Ureter (tissue), 1 donor: ENCODE results near the gene ALDH1L1. TPM values are rescaled to one million over a fixed set of nuclear protein-coding genes. Genes with fewer than 3 reads are reported as not detected.

ENCODE experiments used
- DNase-seq: peaks from one replicate; pipeline ENCODE4 v3.0.0-alpha.2; 2020; ENCODE audit warnings: low spot score
- total RNA-seq: library from RNA; stranded (reverse); gene quantifications from one replicate; pipeline ENCODE4 v1.2.4, GENCODE V29; 2023
- donor health status: DM: yes; HTN: yes; CAD: no.

The ALDH1L1 gene
- total RNA-seq, 1 donor from 2014 or later = 129 TPM

DNA sequence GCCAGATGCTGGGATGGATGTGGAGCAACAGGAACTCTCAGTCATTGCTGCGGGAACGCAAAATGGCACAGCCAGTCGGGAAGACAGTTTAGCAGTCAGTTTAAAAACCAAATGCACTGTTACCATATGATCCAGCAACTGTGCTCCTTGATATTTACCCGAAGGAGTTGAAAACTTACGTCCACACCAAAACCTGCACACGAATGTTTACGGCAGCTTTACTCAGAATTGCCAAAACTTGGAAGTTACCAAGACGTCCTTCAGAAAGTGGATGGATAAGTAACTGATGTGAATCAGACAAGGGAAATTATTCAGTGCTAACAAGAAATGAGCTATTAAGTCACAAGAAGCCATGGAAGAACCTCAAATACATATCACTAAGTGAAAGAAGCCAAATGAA lies 60.4 kb downstream of the ALDH1L1 start:
- DNase-seq = no peak

- DNase-seq = peak; percentile 35
These were observed 61.2 kb downstream of the ALDH1L1 start for GRCh38 chr3:126119008-126119675.

- DNase-seq = peak; percentile 36
These were observed 61.8 kb downstream of the ALDH1L1 start for GRCh38 chr3:126118591-126118990.

DNA sequence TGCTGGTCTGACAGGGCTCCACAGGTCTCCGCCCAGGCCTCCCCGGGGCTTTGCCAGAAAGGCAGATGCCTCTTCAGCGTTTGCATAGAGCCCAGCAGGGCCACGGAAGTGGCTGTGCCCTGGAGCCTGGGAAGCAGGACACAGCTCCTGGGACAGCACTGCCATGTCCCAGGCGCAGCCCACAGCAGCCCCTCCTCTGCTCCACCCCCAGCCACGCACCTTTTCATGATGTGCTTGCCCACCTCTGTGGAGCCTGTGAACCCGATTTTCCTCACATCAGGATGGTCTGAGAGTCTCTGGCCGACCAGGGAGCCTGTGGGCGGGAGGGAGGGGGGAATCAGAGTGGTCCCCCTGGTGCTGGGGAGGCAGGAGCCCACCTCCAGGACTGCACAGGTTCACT lies 62.6 kb downstream of the ALDH1L1 start:
- peak; percentile 29 for DNase-seq

GRCh38 chr3:126117212-126117611 lies 63.2 kb downstream of the ALDH1L1 start:
- DNase-seq = no peak

DNA sequence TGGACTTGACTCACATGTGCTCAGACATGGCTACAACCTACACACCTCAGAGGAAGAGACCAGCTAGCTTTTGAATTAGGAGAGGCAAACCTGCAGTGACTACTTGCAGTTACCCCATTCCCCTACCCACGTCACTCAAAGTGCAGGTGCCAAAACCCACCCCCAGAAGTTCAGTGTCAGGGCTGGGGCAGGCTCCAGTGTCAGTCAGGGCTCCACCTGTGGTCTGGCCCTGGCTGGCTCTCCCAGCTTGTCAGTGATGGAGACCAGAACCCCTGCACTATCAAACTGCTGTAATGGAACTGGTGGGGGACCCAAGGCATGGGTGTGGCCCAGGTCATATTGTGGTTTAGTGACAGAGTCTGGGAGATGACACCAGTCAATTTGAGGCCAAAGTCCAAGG lies 63.9 kb downstream of the ALDH1L1 start:
- DNase-seq = peak; percentile 26

GRCh38 chr3:126114443-126115386 lies 65.7 kb downstream of the ALDH1L1 start:
- DNase-seq = peak; percentile 35

DNA sequence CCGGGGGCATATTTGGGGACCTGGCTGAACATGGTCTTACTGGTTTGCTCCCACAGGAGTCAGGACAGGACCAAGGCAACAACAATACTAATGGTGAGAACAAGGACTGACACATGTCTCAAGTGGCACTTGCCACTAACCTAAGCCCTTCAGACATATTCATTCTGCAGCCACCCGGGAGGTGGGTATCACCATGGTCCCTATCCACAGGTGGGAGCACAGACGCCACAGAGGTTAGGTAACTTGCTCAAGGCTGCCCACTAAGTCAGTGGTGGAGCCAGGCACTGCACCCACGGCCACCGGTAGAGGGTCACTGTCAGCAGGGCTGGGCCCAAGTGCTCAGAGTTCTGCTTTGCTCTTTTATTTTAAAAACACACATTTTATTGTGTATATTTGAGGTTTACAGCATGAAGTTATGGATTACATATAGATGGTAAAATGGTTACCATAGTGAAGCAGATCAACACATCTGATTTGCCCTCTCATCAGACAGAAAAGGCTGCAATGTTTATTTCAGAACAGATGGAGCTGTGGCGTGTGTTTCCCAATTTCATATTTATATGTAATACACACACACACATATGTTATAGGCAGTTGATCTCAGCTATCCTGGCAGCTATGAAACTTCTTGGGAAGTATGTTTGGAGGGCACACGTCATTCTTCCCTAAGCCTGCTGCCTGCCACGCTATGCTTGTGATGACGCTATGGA lies 66.5 kb downstream of the ALDH1L1 start:
- DNase-seq = peak; percentile 37

DNA sequence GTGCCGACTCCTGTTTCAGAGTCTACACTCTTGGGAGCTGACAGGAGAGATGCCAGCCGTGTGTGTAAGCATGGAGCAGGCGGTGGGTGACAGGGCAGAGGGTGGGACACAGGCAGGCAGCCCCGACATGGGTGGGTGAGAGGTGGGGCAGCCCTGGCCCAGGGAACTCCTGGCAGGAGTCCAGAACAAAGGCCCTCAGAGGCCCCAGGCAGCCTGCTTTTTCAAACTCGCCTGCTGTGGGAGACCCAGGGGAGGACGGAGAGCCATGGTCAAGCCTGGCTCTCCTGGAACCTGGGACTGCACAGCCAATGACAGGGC lies 67.2 kb downstream of the ALDH1L1 start:
- DNase-seq = no peak

DNA sequence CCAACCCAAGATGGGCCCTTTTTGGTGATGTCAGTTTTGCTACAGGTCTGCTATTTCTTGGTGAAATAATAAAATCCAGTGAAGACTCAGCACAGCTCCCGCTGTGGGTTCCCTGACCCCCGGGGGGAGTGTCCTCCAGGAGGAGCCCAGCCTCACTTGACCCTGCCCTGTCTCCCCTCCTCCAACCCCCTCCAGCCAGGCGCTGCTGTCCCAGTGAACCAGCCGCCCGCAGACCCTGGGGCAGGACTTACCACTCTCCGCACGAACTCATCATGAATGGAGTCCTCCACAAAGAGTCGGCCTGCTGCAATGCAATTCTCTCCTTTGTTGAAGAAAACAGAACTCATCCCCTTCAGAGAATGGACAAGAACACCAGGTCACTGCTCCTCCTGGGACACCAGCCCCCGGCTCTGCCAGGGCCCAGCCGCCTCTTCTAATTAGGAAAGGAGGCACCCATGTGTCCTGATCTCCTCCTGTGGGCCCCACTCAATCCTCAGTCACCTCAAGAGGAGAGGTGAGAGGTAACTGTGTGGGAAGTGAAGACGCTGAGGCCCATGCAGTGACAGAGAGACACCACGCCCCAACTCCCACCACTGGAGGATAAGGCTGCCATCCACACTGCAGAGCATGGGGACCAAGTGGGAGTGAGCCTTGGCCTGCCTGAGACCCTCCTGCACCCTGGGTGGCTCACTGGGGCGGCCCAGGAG lies 67.7 kb downstream of the ALDH1L1 start:
- peak; percentile 35 for DNase-seq

GRCh38 chr3:126111566-126112475 lies 68.6 kb downstream of the ALDH1L1 start:
- peak; percentile 31 for DNase-seq

DNA sequence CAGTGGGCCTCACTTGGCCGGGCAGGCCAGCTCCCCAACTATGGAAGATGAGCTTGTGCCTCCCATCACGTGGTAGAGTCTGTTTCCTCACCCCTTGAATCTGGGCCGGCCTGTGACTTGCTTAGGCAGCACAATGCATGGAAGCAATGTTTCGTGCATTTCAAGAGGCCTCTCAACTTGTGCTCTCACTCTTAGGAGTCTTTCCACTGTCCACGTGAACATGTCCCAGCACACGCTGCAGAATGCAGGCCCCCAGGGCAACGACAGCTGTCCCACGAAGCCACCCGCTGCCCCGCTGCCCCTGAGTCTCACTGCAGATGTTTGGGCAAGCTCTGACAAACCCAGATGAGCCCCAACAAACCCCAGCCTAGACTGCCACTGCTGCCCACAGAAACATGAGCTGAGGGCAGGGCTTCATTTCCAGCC lies 69.2 kb downstream of the ALDH1L1 start:
- peak; percentile 38 for DNase-seq

GRCh38 chr3:126110431-126111125 lies 69.8 kb downstream of the ALDH1L1 start:
- DNase-seq = no peak

- no peak for DNase-seq
These were observed 70.5 kb downstream of the ALDH1L1 start for GRCh38 chr3:126109880-126110235.

DNA sequence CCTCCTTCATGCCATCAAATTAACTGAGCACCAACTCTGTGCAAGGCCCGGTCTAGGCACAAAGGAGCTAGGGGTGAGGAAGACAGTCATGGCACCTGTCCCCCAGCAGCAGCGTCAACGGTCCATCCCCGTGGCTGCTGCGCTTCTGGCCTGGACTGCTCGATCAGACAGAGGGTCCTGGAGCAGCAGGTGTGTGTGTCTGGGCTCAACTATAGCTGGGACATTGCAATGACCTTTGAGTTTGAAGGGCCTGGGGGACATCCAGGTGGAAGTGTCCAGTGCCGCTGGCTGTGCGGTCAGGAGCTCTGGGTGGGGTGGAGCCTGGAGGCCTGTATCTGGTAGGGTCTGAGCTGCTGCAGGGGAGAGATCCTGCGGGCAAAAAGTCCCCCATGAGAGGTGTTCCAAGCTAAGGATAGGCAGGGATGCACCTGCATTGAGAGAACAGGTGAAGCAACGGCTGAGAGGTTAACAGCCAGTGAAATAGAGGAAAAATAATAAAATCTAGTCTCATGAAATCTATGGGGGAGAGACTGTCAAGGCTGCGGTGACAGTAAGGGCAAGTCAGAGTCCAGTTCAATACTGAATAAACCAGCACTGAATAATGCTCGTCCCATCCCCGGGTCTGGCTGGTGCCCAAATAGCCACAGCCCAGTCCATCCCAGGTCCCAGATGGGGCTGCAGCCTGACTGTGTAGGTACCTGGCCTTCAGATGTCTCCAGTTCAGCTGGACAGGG lies 71.1 kb downstream of the ALDH1L1 start:
- DNase-seq = no peak

DNA sequence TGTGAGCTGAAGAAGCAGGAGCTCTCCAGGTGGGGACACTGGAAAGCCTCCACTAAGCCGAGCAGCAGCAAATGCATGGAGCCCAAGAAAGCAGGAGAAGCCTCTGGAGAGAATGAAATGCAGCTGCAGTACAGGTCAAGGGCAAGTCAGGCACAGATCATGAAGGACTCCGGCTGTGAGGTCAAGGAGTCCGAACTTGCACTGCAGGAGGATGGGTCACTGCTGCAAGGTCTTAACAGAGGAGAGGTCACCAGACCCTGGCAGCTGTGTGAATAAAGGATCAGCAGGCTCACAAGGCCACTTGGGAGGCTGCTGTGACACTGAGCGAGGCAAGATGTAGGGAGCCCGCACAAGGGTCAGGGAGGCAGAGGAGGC lies 71.7 kb downstream of the ALDH1L1 start:
- DNase-seq = no peak

- DNase-seq = peak; percentile 32
These were observed 72.3 kb downstream of the ALDH1L1 start for GRCh38 chr3:126107957-126108675.

GRCh38 chr3:126107203-126107939 lies 73.0 kb downstream of the ALDH1L1 start:
- no peak for DNase-seq
